CD14-positive monocyte (primary cell): ENCODE measurements around the gene VAV2. TPM values are rescaled to one million over a fixed set of nuclear protein-coding genes. Genes with fewer than 3 reads are reported as not detected.

ENCODE experiments used
- DNase-seq, 3 donors: peaks; one replicate each; pipeline ENCODE4 v3.0.0-alpha.2; 2011 to 2022
- H2AFZ ChIP-seq: 2 replicates; pipeline ENCODE4 v1.6.0; 2012; ENCODE audit warnings: mild to moderate bottlenecking, low read depth, low read length, inconsistent platforms; ENCODE audit not compliant: insufficient read depth, poor library complexity, severe bottlenecking
- H3K27ac ChIP-seq, 2 donors: 1 replicate in 1 of 2; 2 replicates in 1 of 2; pipeline ENCODE4 v1.5.1; 2012 to 2013; ENCODE audit warnings: low read length in 2 of 2, control low read depth in 1 of 2, inconsistent platforms in 1 of 2, low read depth in 1 of 2, mild to moderate bottlenecking in 1 of 2
- H3K27me3 ChIP-seq, 2 donors: one replicate each; pipeline versions ENCODE4 v1.6.0 to v1.6.1; 2011 to 2013; ENCODE audit warnings: low read length in 2 of 2; ENCODE audit not compliant: control insufficient read depth in 2 of 2, insufficient read depth in 2 of 2
- H3K36me3 ChIP-seq, 2 donors: replicated peaks in 1 of 2; 1 replicate in 1 of 2; 2 replicates in 1 of 2; pipeline versions ENCODE4 v1.5.1 to v1.6.1; 2012 to 2013; ENCODE audit warnings: low read length in 2 of 2, control low read depth in 1 of 2, inconsistent platforms in 1 of 2, mild to moderate bottlenecking in 1 of 2; ENCODE audit not compliant: insufficient read depth in 2 of 2, control insufficient read depth in 1 of 2
- H3K4me1 ChIP-seq, 2 donors: 1 replicate in 1 of 2; 2 replicates in 1 of 2; pipeline versions ENCODE4 v1.5.1 to v1.6.1; 2012 to 2013; ENCODE audit warnings: low read length in 2 of 2, control low read depth in 1 of 2, inconsistent platforms in 1 of 2, mild to moderate bottlenecking in 1 of 2, moderate library complexity in 1 of 2; ENCODE audit not compliant: insufficient read depth in 2 of 2, control insufficient read depth in 1 of 2
- H3K4me2 ChIP-seq: replicated peaks from 2 replicates; pipeline ENCODE3; 2012; ENCODE audit warnings: low read length, moderate library complexity, mild to moderate bottlenecking; ENCODE audit not compliant: poor library complexity, severe bottlenecking; ENCODE audit errors: extremely low read depth
- H3K4me3 ChIP-seq, 3 experiments: fragments of 200-600 bp in 1 of 3; sonication (generic) in 1 of 3; replicated peaks in 1 of 3; 1 replicate in 2 of 3; 2 replicates in 1 of 3; pipeline ENCODE4 v1.5.1; 2011 to 2013; ENCODE audit warnings: low read length in 3 of 3, mild to moderate bottlenecking in 3 of 3, control low read depth in 2 of 3, low read depth in 2 of 3, inconsistent platforms in 1 of 3, moderate library complexity in 1 of 3
- H3K79me2 ChIP-seq: 2 replicates; pipeline ENCODE4 v1.6.0; 2012; ENCODE audit warnings: mild to moderate bottlenecking, control low read depth, inconsistent platforms, low read length, moderate library complexity; ENCODE audit not compliant: insufficient read depth
- H3K9ac ChIP-seq: 2 replicates; pipeline ENCODE4 v1.6.0; 2017; ENCODE audit warnings: low read length, mild to moderate bottlenecking; ENCODE audit not compliant: insufficient read depth, poor library complexity, severe bottlenecking
- H3K9me3 ChIP-seq, 2 donors: replicated peaks in 1 of 2; 1 replicate in 1 of 2; 2 replicates in 1 of 2; pipeline versions ENCODE4 v1.5.1 to v1.6.1; 2012 to 2013; ENCODE audit warnings: low read length in 2 of 2, control low read depth in 1 of 2; ENCODE audit not compliant: control insufficient read depth in 1 of 2, insufficient read depth in 1 of 2
- H4K20me1 ChIP-seq: 2 replicates; pipeline ENCODE4 v1.6.0; 2012; ENCODE audit warnings: mild to moderate bottlenecking, low read length, control low read depth, moderate library complexity; ENCODE audit not compliant: insufficient read depth
- H3K27ac Mint-ChIP-seq, 7 donors: one replicate each; pipeline ENCODE4 v1.8.0; 2020; ENCODE audit warnings: mild to moderate bottlenecking in 7 of 7, mixed read lengths in 7 of 7, moderate library complexity in 6 of 7, inconsistent platforms in 2 of 7
- H3K27me3 Mint-ChIP-seq, 3 donors: one replicate each; pipeline ENCODE4 v1.8.0; 2021 to 2022; ENCODE audit warnings: low read depth in 3 of 3, mild to moderate bottlenecking in 3 of 3, mixed read lengths in 3 of 3, moderate library complexity in 3 of 3, inconsistent platforms in 1 of 3
- H3K36me3 Mint-ChIP-seq, 2 donors: one replicate each; pipeline ENCODE4 v1.8.0; 2020; ENCODE audit warnings: mixed read lengths in 2 of 2, inconsistent platforms in 1 of 2, mild to moderate bottlenecking in 1 of 2
- H3K4me1 Mint-ChIP-seq: one replicate; pipeline ENCODE4 v1.8.0; 2020; ENCODE audit warnings: mild to moderate bottlenecking, mixed read lengths
- H3K4me3 Mint-ChIP-seq, 2 donors: one replicate each; pipeline ENCODE4 v1.8.0; 2020; ENCODE audit warnings: mild to moderate bottlenecking in 2 of 2, mixed read lengths in 2 of 2, moderate library complexity in 1 of 2
- H3K9me3 Mint-ChIP-seq, 7 donors: one replicate each; pipeline ENCODE4 v1.8.0; 2020 to 2022; ENCODE audit warnings: mixed read lengths in 7 of 7, mild to moderate bottlenecking in 6 of 7, moderate library complexity in 6 of 7, inconsistent platforms in 2 of 7
- WGBS: methylation state at CpG from one replicate; pipeline ENCODE4 v1.1.5; 2013; ENCODE audit warnings: missing lambda C conversion rate; ENCODE audit not compliant: insufficient coverage; 5-methylcytosine and 5-hydroxymethylcytosine counted together
- intact Hi-C, 2 donors: fragments of 100-400 bp; cut with micrococcal nuclease; formaldehyde crosslinking; loops; one replicate each; pipeline versions ENCODE4 v1.15.0 to v1.15.1; 2023
- polyA plus RNA-seq, 3 donors: library from polyadenylated mRNA; depleted of rRNA in 1 of 3; unstranded in 2 of 3; stranded (reverse) in 1 of 3; fragments of 300-500 nt in 2 of 3; fragments of >200 nt in 1 of 3; fragmentation: Illumina TruSeq in 2 of 3; gene quantifications; 1 replicate in 2 of 3; 2 replicates in 1 of 3; pipeline ENCODE4 v1.2.3, GENCODE V29; 2012 to 2021
- TF ChIP-seq, protein P1 (sequence below): fragments of 200-600 bp; IDR thresholded peaks from one replicate; pipeline ENCODE4 v1.8.0; 2022; ENCODE audit warnings: antibody characterized with exemption, mild to moderate bottlenecking

The VAV2 gene
- polyA plus RNA-seq, 3 donors: 2.3 to 13.6 (median 2.3) TPM

DNA sequence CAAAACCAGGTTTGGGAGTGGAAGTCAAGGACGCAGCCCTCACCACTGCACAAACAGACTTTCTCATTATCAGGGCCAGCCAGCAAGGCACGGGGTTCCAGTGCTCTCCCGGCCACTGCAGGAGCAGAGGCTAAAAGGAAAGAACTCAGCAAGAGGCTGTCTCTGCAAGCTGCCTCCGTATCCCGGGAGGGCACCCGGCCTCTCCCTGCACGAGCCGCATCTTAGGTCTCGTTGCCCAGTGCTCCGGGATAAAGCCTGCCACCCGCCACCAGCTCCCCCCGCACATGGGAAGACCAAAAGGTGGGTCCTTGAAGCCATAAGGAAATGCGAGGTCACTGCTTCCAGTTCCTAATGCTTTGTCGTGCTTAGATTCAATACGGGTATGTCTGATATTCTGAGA lies 136.8 kb downstream of the VAV2 start:
- H4K20me1 ChIP-seq: no peaks in the 10 kb centered on the region
- H3K9me3 Mint-ChIP-seq: no peaks in the 10 kb centered on the region
- 80% methylated on average over 12 of the region's 15 CpGs for WGBS
- peak overlapping the region; percentile 98 for H3K27ac ChIP-seq
- peaks cover 52% of the 10 kb centered on the region for H3K79me2 ChIP-seq
- H3K36me3 ChIP-seq: no peaks in the 10 kb centered on the region
- no peak for DNase-seq
- intact Hi-C loops: loop anchor here in 1 of 2 donors (1.0 kb wide), 1 partner anchor 10 kb away; no protein-coding TSS in a partner anchor
- peaks cover 51 to 64% of the 10 kb centered on the region in 2 donors for H3K4me1 ChIP-seq
- H3K9me3 ChIP-seq: no peaks in the 10 kb centered on the region
- H3K4me1 Mint-ChIP-seq: peaks cover 66% of the 10 kb centered on the region
- H3K9ac ChIP-seq: peak overlapping the region; percentile 76
- H3K4me2 ChIP-seq: peak overlapping the region; percentile 42
- no peak overlapping the region for H2AFZ ChIP-seq
- TF ChIP-seq, protein P1, sequence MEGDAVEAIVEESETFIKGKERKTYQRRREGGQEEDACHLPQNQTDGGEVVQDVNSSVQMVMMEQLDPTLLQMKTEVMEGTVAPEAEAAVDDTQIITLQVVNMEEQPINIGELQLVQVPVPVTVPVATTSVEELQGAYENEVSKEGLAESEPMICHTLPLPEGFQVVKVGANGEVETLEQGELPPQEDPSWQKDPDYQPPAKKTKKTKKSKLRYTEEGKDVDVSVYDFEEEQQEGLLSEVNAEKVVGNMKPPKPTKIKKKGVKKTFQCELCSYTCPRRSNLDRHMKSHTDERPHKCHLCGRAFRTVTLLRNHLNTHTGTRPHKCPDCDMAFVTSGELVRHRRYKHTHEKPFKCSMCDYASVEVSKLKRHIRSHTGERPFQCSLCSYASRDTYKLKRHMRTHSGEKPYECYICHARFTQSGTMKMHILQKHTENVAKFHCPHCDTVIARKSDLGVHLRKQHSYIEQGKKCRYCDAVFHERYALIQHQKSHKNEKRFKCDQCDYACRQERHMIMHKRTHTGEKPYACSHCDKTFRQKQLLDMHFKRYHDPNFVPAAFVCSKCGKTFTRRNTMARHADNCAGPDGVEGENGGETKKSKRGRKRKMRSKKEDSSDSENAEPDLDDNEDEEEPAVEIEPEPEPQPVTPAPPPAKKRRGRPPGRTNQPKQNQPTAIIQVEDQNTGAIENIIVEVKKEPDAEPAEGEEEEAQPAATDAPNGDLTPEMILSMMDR: no peak
- H3K36me3 Mint-ChIP-seq: peaks cover 33% of the 10 kb centered on the region in 2 donors
- H3K27me3 Mint-ChIP-seq: peaks cover 2 to 4% (median 2%) of the 10 kb centered on the region in 3 donors
- H3K27ac Mint-ChIP-seq: peak overlapping the region; percentile 100
- H3K4me3 Mint-ChIP-seq: no peak overlapping the region
- H3K27me3 ChIP-seq: no peaks in the 10 kb centered on the region
- H3K4me3 ChIP-seq: peak overlapping the region in 1 of 3 experiments; percentile 50

GRCh38 chr9:133854765-133855164 lies 137.4 kb downstream of the VAV2 start:
- H3K4me1 ChIP-seq: peaks cover 53 to 66% of the 10 kb centered on the region in 2 donors
- Mint-ChIP-seq H3K27ac (peak overlapping the region; percentile 100), H3K4me1 (peaks cover 69% of the 10 kb centered on the region), H3K9me3 (no peaks in the 10 kb centered on the region), H3K36me3 (peaks cover 29 to 30% of the 10 kb centered on the region in 2 donors), H3K27me3 (peaks cover 2 to 4% (median 2%) of the 10 kb centered on the region in 3 donors), H3K4me3 (no peak overlapping the region)
- no peak overlapping the region for H2AFZ ChIP-seq
- no peaks in the 10 kb centered on the region for H3K9me3 ChIP-seq
- H4K20me1 ChIP-seq: no peaks in the 10 kb centered on the region
- 100% methylated on average over 1 of the region's 4 CpGs for WGBS
- no peaks in the 10 kb centered on the region for H3K27me3 ChIP-seq
- H3K4me2 ChIP-seq: peak overlapping the region; percentile 42
- TF ChIP-seq, protein P1: no peak
- H3K79me2 ChIP-seq: peaks cover 52% of the 10 kb centered on the region
- H3K36me3 ChIP-seq: no peaks in the 10 kb centered on the region
- H3K9ac ChIP-seq: peak overlapping the region; percentile 76
- H3K27ac ChIP-seq: peak overlapping the region; percentile 98
- no peak for DNase-seq
- peak overlapping the region in 1 of 3 experiments; percentile 50 for H3K4me3 ChIP-seq
- intact Hi-C loops: loop anchor here in 1 of 2 donors (1.0 kb wide), 1 partner anchor 9 kb away; no protein-coding TSS in a partner anchor
